Activated CD8-positive, alpha-beta memory T cell treated with anti-CD3 and anti-CD28 coated beads for 24 hours (primary cell): ENCODE data around the gene NF2.

Experiments
- DNase-seq: peaks from one replicate; pipeline ENCODE4 v3.0.0-alpha.2; 2020

The NF2 gene

DNA sequence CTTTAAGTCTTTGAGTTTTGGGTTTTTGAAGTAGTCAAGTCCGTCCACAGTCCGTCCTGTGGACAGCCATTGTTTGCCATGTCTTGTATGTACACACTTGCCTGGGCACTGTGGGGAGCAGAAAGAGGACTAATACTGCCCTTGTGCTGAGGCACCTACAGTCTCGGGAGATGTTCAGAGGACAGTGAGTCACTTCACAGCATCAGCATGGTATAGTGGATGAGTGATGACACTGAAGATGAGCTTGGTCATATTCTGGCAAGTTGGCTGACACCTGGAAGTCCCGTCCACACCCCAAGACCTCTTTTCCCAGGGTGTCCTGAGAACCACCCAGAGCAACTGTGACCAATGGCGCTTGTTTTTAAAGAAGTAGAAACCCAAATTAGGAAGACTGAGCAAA is 29.2 kb downstream of the NF2 start:
- DNase-seq, result no peak

DNA sequence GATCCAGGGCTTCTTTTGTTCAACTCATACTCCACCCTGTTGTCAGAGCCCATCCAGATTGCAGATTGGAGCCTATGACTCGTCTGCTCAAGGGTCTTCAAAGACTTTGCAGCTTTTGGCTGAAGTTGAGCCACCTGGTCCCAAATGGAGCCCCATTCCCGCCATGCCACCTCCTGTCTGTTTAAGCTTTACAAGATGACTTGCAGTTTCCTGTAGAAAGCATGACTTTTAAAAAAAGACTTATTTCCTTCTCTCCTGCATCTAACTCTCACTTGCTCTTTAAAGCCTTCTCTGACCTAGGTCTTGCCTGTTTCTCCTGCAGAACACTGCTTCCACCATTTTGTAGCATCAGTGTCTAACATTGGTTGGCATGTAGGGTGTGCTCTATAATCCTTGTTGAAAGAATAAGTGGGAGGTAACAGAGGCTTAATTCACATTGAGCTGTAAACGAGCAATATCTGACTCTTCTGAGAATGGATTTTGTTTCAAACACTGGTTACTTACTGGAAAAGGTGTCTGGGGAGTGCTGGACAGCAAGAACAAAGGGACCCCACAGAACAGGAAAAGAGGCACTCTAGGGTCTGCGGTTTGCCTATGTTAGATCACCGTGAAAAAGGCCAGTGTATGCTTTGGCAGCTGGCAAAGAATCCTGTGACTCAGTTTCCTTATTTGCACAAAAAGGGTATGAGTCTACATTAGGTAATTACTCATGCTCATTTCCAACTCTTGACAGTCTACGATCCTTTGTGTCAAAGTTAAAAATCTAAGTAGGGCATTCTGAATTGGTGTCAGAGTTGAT is 30.3 kb downstream of the NF2 start:
- DNase-seq, result no peak

DNA sequence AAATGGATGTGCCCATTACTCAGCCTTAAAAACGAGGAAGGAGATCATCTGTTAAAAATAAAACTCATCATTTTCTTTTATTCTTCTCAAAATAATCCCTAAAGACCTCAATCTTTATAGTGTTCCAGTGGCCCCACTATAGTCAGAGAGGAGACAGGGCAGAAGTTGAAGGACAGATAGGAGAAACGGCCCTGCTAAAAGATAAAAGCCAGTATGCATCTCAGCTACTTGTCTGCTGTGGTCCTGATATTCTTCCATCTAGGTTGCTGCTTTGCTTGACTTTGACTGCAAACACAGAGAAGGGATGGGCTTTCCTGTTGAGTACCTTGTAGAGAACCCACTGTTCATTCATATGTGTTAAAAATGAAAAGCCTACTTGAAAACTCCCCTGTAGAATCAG is 31.4 kb downstream of the NF2 start:
- no peak for DNase-seq

DNA sequence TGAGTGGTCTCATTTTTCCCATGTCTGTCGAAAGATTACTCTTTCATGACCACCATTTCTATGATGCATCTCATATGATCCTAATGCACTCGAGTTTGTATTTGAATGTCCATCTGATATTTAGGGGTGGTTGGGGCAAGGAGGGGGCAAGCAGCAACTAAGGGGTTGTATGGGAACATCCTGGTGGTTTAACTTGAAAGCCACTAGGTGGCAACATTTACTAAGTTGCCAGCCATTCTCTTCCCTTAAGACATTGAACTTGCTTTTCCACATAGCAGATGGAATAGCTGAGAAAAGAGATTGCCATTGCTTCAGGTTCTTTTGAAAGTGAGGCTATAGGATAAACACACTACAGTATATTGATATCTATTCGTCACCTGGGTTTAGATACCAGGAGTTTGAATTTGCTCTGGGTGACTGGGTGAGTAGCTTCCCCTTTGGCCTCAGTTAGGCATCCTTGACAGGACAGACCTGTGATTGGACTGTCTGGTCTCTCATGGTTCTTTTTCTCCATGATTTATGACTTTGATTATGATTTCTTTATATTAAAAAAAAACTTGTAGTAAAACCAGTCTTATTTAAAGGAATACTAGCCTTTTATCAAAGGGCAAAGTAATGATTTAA is 32.4 kb downstream of the NF2 start:
- DNase-seq, result no peak

DNA sequence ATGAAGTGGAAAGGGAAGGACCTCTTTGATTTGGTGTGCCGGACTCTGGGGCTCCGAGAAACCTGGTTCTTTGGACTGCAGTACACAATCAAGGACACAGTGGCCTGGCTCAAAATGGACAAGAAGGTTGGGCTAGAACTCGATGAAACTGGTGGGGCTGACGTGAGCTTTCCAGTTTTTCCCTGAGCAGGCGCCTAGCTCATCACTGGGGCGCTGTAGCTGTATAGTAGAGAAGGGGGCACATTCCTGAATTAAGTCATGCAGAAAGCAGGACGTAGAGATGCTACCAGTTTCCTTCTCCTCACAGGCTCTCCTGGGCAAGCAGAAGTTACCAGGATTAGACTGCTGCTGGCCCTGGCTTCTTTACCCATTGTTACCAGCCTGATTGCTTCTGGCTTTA is 33.3 kb downstream of the NF2 start:
- DNase-seq, result no peak

DNA sequence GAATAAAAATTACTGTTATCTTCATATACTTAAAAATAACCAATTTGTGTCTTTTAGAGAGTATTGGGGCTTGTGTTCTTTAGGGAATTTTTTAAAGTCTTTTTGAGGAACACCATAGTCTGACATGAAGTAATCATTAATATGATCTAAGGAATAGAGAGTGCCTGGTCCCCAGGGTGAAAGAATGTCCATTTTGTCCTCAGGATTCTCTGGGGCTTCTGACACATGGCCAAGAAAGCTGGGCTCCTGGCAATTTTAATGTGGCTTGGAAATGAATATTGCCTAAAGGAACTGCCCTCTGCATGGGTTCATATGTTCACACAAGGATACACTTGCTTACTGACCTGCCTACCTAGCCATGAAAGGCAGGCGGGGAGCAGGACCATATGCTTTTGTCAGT is 33.7 kb downstream of the NF2 start:
- DNase-seq, result no peak

DNA sequence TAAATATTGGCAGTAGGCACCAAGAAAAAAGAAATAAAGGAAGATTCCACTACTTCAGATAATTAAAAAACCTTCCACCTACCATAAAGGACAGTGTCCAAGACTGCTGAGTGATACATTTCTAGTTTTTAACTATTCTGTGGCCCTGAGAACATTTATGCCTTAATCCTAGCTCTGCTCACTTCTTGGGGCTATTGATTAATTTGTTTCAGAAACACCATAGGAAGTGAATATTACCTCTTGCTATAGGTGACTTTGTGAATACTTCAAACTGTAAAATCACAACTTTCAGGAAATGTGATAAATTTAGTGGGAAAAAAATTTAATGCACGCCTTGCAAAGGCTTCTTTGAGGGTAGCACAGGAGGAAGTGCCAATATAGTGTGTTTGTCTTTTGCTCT is 35.2 kb downstream of the NF2 start:
- DNase-seq, result no peak

DNA sequence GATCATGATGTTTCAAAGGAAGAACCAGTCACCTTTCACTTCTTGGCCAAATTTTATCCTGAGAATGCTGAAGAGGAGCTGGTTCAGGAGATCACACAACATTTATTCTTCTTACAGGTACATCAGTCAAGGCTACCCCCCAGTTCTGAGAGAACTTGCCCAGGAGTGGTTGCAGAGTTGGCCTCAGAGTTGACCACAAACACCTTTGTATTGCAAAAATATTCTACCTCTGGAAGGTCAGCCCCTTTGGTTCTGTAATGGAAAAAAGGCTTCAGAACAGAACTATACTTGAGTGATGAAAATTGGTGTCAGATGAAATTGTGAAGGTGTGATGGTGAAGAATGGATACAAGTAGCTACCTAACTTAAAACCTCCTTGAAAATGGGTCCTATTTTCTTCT is 35.7 kb downstream of the NF2 start:
- DNase-seq, result no peak

DNA sequence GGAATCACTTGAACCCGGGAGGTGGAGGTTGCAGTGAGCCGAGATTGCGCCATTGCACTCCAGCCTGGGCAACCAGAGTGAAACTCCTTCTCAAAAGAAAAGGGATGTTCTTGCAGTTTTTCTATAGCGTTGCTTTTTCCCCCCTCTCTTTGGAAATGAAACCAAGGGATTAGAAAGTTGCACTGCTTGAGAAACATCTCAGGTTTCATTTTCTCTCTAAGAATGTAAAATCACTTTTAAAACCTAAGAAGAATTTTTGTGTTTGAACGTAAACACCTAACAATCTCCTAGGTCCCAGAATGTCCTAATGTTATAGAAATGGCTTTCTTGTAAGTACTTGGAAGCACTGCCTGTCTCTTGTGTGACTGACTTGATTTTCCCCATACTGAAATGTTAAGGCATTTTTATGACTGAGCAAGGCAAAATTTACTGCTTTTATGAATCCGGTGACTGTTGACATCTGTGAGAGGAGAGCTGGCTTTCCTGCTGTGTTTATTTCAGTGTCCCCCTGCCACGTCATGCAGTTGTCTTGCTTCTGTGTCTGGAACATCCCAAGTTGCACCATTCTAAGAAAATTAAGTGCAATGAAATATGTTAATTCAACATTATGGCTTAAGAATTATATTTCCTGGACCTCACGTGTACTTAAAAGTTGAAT is 37.7 kb downstream of the NF2 start:
- no peak for DNase-seq

DNA sequence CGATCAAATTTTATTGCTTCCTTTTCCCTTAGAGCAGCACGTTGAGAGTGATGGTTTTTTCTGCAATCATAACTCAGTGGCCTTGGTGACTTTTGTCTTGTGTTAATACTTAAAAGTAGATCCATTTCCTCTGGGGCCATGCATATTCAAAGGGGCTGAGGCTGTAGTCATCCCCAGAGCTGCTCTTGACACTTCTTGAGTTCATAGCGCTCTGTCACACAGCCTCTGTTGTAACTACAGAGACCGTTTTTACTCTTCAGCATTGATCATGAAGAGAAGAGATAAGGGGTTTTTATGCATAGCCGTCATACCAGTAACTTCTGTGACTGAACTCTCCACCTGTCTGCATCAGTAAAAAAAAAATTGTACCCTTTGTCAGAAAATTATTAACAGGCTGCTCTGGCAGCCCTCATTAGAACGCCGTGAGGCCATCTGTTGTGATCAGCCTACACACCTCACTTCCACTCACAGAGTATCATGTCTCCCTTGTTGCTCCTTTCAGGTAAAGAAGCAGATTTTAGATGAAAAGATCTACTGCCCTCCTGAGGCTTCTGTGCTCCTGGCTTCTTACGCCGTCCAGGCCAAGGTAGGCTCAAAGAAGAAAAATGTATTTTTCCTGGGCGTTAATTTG is 38.4 kb downstream of the NF2 start:
- DNase-seq, result no peak

DNA sequence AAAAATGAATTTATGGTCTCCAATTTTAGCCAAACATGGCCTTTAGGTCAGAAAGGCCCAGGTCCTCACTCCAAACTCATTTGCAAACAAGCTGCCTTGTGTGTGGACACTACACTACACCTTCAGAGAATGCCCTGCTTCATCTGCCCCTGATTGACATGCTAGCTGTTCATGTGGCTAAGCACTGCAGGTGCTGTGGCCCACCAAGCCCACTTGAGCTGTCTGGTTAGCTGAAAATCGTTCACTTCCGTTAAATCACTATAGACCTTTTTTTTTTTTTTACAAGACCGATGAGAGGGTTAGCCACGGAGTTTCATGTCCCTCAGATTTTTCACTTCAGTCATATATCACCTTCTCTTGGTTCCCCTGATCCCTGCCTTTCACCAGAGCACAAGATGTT is 39.3 kb downstream of the NF2 start:
- DNase-seq, result no peak

DNA sequence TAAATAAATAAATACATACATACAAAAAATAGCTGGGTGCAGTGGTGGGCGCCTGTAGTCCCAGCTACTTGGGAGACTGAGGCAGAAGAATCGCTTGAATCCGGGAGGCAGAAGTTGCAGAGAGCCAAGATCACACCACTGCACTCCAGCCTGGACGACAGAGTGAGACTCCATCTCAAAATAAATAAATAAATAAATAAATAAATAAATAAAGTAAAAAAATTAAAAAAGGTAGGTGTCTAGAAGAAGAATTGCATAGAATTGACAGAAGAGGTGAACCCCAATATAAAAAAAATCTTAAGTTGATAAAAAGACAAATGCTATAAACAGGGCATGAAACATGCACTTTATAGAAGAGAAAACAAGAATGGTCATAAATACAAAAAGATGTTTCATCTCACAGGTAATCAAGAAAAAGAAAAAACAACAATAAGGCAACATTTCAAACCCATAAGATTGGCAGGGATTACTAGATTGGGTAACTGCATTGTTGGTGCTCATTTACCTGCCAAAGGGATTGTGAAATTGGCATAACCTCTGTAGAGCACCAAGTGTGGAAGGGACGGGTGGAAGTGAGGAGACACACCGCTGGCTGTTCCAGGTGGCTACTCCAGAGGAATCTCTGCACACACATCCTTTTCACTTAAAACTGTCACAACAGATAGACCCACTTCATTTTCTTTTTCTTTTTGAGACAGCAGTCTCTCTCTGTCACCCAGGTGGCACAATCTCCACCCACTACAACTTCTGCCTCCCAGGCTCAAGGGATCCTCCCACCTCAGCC is 44.7 kb downstream of the NF2 start:
- DNase-seq, result no peak

DNA sequence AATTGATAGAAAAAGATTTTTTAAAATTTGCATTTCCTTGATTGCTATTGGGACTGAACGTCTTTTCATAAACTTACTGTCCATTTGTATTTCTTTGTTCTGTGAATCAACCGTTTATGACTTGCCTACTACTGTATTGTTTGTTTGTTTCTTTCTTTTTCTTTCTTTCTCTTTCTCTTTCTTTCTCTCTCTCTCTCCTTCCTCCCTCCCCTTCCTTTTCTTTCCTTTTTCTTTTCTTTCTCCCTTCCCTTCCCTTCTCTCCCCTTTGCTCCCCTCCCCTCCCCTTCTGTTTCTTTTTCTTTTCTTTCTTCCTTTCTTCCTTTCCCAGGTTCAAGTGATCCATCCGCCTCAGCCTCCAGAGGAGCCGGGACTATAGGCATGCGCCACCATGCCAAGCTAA is 46.9 kb downstream of the NF2 start:
- DNase-seq, result no peak

DNA sequence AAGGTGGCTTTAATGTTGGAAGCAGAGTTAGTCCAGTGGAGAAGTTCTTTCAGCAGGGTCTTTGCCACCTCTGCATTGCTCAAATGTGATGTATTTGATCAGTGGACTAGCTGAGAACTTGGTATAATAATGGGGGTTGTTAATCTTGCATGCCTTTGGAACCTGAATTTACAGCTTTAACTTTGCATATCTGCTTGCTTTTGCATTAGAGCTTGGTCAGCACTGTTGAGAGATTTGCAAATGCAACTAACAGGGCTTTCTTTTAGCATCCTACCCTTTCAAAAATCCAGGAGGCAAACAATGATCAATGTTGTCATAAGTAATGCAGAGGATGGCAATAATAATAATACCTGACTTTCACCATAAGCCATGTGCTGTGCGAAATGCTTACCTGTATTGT is 48.2 kb downstream of the NF2 start:
- no peak for DNase-seq

DNA sequence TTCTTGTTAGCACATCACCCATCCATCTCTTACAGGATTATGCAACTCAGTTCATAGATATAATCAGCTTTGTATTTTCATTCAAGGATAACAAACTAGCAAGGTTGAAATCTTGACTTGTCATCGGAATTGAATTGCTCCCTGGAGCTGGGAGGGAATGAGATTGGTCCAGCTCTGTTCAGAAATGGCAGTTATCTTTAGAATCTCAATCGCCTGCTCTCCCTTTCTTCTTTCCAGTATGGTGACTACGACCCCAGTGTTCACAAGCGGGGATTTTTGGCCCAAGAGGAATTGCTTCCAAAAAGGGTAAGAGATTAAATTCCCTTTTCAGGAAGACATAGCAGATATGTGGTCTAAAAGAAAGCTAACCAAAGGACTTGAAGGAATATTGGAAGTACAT is 51.0 kb downstream of the NF2 start:
- no peak for DNase-seq

DNA sequence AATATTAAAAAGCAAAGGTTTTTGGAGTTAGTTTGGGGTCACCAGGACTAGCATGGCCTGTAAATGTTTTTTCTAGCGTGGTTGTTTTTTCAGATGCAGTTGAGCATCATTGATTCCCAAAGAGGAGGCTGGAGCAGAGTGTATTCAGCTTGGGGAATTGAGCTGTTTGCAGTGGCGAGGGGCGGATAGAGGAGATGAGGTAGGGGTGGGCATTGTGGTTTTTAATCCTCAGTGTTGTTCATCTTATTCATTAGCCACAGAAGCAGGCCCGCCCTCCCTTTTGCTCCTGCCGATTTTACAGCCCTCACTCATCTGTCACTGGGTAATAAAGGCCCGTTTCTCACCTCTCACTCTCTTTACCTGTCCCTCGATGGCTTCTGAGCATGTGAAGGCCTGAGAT is 51.4 kb downstream of the NF2 start:
- no peak for DNase-seq

DNA sequence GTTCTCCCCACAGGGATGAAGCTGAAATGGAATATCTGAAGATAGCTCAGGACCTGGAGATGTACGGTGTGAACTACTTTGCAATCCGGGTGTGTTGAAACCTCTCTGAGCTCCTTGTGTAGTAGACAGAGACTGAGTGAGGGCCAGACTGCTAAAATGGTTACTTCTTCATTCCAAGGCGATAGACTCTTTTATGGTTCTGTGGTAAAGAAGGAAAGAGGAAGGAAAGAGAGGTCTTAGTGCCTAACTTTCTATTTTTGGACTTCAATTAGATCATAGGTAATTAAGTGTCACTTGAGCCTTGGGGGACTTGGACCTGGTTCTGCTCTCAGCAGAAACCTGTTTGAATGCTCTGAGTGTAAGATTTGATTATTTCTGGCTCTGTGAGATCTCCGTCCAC is 54.7 kb downstream of the NF2 start:
- no peak for DNase-seq

DNA sequence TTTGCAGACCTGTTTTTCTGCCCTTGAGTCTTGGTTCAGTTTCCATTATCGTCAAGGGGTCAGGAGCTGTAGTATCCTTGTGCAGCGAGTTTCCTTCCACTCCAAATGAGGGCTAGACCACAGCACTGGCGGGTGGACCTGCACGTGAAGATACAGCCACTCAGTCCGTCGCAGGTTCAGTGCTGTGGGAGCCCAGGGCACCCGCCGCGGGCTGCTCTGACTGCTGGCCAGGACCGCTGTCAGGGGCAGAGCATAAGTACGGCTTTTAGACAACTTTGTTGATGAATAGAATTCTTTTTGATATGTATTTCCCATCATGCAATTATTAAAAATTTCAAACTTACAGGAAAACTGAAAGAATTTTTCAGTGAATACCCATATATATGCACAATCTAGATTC is 56.6 kb downstream of the NF2 start:
- no peak for DNase-seq

DNA sequence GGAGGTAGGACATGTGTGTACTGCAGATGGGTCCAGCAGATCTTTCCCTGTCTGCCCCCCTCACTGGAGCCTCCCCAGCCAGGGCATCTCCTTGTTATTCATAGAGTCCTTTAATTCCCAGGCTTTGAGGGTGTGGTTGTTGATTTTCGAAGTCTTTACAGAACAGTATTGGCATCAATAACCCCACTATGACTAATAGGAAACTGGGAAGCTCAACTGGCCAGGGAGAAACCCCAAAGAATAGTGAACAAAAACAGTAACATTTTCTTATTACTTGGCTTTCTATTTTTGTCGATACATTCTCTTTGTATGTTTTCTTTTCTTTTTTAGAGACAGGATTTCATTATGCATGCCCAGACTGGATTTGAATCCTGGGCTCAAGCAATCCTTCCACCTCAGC is 57.9 kb downstream of the NF2 start:
- no peak for DNase-seq

DNA sequence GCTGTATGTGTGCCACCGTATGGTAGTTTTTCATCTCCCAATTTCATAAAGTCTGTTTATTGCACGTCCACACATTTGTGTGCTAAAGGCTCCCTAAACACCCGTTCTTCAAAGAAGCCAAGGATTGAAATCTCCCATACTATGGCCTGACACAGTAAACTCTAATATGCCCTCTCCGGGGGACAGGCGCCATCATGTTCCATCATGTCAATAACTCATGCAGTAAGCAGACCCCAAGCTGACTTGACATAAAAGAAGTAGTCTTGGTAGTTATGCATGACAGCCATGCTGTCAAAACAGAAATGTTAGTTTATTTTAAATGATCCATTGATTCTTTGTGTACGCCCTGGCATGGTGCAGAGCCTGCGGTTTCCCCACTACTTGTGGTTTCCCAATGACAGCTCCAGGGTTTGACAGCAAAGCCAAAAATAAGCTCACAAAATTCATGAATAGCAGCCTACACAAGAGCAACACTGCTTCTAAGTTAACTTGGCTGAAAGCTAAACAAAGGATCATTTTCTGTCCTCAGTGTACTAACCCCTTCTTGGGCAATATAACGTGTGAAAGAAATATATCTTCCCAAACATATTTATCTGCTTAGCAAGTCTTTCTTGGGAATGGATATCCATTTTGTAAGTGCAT is 59.9 kb downstream of the NF2 start:
- DNase-seq, result no peak

DNA sequence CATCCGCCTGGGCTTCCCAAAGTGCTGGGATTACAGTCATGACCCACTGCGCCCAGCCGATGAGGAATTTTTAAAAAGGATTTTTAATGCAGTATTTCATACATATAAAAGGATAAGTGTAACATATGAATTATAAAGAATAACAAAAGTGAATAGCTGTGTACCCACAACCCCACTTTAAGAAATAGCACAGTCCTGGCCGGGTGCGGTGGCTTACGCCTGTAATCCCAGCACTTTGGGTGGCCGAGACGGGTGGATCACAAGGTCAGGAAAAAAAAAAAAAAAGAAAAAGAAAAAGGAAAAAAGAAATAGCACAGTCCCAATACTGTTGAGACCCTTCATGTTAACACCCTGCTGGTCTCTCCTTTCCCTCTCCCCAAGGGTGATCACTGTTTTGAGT is 62.1 kb downstream of the NF2 start:
- DNase-seq, result no peak

DNA sequence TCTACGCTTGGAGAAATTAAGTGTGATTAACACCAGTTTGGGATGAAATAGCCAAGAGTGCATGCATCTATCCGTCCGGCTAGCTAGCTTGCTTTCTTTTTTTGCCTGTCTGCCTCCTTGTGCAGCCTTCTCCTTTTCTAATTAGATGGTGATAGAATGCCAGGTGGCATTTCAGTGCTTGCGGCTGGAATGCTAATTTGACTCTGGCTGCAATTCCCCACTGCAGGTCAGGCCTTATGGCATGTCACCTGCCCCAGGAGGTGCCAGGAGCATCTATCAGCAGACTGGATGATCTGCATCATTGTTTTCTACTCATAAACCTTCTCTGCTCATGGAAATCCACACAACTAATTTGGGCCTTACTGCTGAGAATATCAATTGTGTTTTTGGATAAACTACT is 65.2 kb downstream of the NF2 start:
- DNase-seq, result no peak

DNA sequence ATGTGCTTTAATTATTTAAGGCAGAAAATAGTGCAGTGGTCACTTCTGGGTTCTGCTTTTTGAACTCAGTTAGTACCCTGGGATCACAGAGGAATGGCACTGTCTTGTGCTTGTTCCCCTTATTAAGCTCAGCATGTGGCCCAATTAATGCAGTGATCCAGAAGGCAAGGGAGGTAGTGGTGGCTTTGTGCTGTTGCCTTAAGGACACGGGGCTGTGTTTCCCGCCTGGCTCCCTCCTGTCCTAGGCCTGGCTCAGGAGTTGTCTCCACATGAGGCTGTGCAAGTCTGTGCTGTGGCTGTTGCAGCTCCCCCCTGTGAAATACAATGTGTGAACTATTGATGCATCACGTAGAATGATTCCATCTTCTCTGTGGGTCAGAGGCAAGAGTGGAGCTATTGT is 67.2 kb downstream of the NF2 start:
- DNase-seq, result no peak
